Astrocyte (in vitro differentiated cells and primary cell): ENCODE results near the gene THADA. TPM values are rescaled to one million over a fixed set of nuclear protein-coding genes. Genes with fewer than 3 reads are reported as not detected.

Source experiments
- DNase-seq: peaks from one replicate; pipeline ENCODE4 v3.0.0-alpha.2; 2010; ENCODE audit warnings: low read depth
- FAIRE-seq: peaks from 2 replicates; lab custom pipeline; 2011; peaks lifted over from hg19 to GRCh38; lab: Jason Lieb, UNC
- H2AFZ ChIP-seq: 2 replicates; pipeline ENCODE4 v1.6.0; 2012; ENCODE audit warnings: low read depth, low read length, inconsistent platforms
- H3K27ac ChIP-seq: 2 replicates; pipeline ENCODE4 v1.5.1; 2011; ENCODE audit warnings: low read depth, low read length, inconsistent platforms
- H3K27me3 ChIP-seq: 2 replicates; pipeline ENCODE4 v1.6.0; 2011; ENCODE audit warnings: low read length, inconsistent platforms; ENCODE audit not compliant: insufficient read depth
- H3K36me3 ChIP-seq: 2 replicates; pipeline ENCODE4 v1.5.1; 2011; ENCODE audit warnings: low read length, inconsistent platforms; ENCODE audit not compliant: insufficient read depth
- H3K4me1 ChIP-seq: 2 replicates; pipeline ENCODE4 v1.5.1; 2011; ENCODE audit warnings: low read length, inconsistent platforms; ENCODE audit not compliant: insufficient read depth
- H3K4me2 ChIP-seq: 2 replicates; pipeline ENCODE4 v1.6.0; 2012; ENCODE audit warnings: low read length, inconsistent platforms
- H3K4me3 ChIP-seq: 2 replicates; pipeline ENCODE4 v1.5.1; 2011; ENCODE audit warnings: low read depth, mild to moderate bottlenecking, low read length, inconsistent platforms; ENCODE audit not compliant: insufficient read depth
- H3K79me2 ChIP-seq: 2 replicates; pipeline ENCODE4 v1.6.0; 2012; ENCODE audit warnings: mild to moderate bottlenecking, low read length, inconsistent platforms; ENCODE audit not compliant: insufficient read depth
- H3K9ac ChIP-seq: 2 replicates; pipeline ENCODE4 v1.6.0; 2012; ENCODE audit warnings: mild to moderate bottlenecking, low read length, inconsistent platforms
- H3K9me3 ChIP-seq: 2 replicates; pipeline ENCODE4 v1.5.1; 2012; ENCODE audit warnings: low read depth, mild to moderate bottlenecking, low read length, inconsistent platforms; ENCODE audit not compliant: insufficient read depth
- H4K20me1 ChIP-seq: 2 replicates; pipeline ENCODE4 v1.6.0; 2012; ENCODE audit warnings: low read length, inconsistent platforms; ENCODE audit not compliant: insufficient read depth
- H3K27ac Mint-ChIP-seq: one replicate; pipeline ENCODE4 v1.8.0; 2021; ENCODE audit warnings: mild to moderate bottlenecking, mixed read lengths; ENCODE audit not compliant: unreplicated experiment
- H3K27me3 Mint-ChIP-seq: one replicate; pipeline ENCODE4 v1.8.0; 2021; ENCODE audit warnings: low read depth, mixed read lengths; ENCODE audit not compliant: unreplicated experiment
- H3K36me3 Mint-ChIP-seq: one replicate; pipeline ENCODE4 v1.8.0; 2021; ENCODE audit warnings: low read depth, mixed read lengths; ENCODE audit not compliant: unreplicated experiment
- H3K4me1 Mint-ChIP-seq: one replicate; pipeline ENCODE4 v1.8.0; 2021; ENCODE audit warnings: low read depth, mixed read lengths; ENCODE audit not compliant: unreplicated experiment
- H3K4me3 Mint-ChIP-seq: one replicate; pipeline ENCODE4 v1.8.0; 2021; ENCODE audit warnings: mild to moderate bottlenecking, moderate library complexity, mixed read lengths; ENCODE audit not compliant: unreplicated experiment
- H3K9me3 Mint-ChIP-seq: one replicate; pipeline ENCODE4 v1.8.0; 2021; ENCODE audit warnings: mild to moderate bottlenecking, mixed read lengths; ENCODE audit not compliant: unreplicated experiment
- CTCF ChIP-seq: IDR thresholded peaks from 2 replicates; pipeline ENCODE4 v1.5.1; 2011; ENCODE audit warnings: low read depth, mild to moderate bottlenecking, inconsistent platforms, low read length, moderate library complexity; ENCODE audit not compliant: insufficient read depth
- EZH2 ChIP-seq: IDR thresholded peaks from 2 replicates; pipeline ENCODE4 v1.6.1; 2012; ENCODE audit warnings: mild to moderate bottlenecking, low read length, inconsistent platforms; ENCODE audit not compliant: insufficient read depth
- total RNA-seq: library from RNA; stranded (reverse); gene quantifications from 2 replicates; pipeline ENCODE4 v1.2.1, GENCODE V29; 2021

THADA gene
- total RNA-seq, 1 donor from 2014 or later: 16.2 TPM

GRCh38 chr2:43572244-43572643 is 23.6 kb downstream of the THADA start:
- Histone ChIP-seq H3K27me3 (no peaks in the 10 kb centered on the region), H3K79me2 (no peaks in the 10 kb centered on the region), H3K36me3 (peaks cover 58% of the 10 kb centered on the region), H3K9ac (no peak overlapping the region), H3K27ac (no peak overlapping the region), H3K4me1 (no peaks in the 10 kb centered on the region), H2AFZ (no peak overlapping the region), H3K4me3 (no peak overlapping the region), H3K9me3 (no peaks in the 10 kb centered on the region), H3K4me2 (no peak overlapping the region), H4K20me1 (no peaks in the 10 kb centered on the region)
- FAIRE-seq: no peak
- Mint-ChIP-seq H3K27me3 (no peaks in the 10 kb centered on the region), H3K4me1 (no peaks in the 10 kb centered on the region), H3K9me3 (no peaks in the 10 kb centered on the region), H3K4me3 (no peak overlapping the region), H3K27ac (no peak overlapping the region), H3K36me3 (peaks cover 10% of the 10 kb centered on the region)
- no peak for DNase-seq
- TF ChIP-seq EZH2 (no peak), CTCF (no peak)

DNA sequence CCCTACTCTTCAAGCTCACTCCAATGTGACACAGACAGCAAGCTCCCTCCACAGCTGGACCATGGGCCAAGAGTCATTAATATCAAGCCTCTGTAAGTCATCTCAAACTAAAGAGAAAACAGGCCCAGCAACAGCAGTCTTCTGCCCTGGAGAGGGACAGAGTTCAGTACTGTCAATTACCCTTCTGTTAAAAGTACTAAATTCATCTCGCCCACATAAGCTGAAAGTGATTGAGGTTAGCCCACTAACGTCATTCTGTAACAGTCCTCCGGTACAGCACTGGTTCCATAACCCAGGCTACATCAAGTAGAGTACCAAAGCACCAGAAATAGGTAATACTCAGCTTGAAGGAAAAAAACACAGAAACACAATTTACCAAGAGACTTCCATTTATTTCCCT is 25.9 kb downstream of the THADA start:
- Histone ChIP-seq H3K4me1 (no peaks in the 10 kb centered on the region), H3K4me2 (no peak overlapping the region), H3K9ac (no peak overlapping the region), H3K4me3 (no peak overlapping the region), H3K36me3 (peaks cover 43% of the 10 kb centered on the region), H3K27me3 (no peaks in the 10 kb centered on the region), H4K20me1 (no peaks in the 10 kb centered on the region), H2AFZ (no peak overlapping the region), H3K27ac (no peak overlapping the region), H3K9me3 (no peaks in the 10 kb centered on the region), H3K79me2 (no peaks in the 10 kb centered on the region)
- TF ChIP-seq EZH2 (no peak), CTCF (no peak)
- DNase-seq: no peak
- Mint-ChIP-seq H3K4me1 (no peaks in the 10 kb centered on the region), H3K27me3 (no peaks in the 10 kb centered on the region), H3K4me3 (no peak overlapping the region), H3K27ac (no peak overlapping the region), H3K9me3 (no peaks in the 10 kb centered on the region), H3K36me3 (peaks cover 8% of the 10 kb centered on the region)
- no peak for FAIRE-seq

GRCh38 chr2:43568228-43568627 is 27.6 kb downstream of the THADA start:
- TF ChIP-seq EZH2 (no peak), CTCF (no peak)
- Histone ChIP-seq H2AFZ (no peak overlapping the region), H3K79me2 (no peaks in the 10 kb centered on the region), H3K36me3 (peaks cover 30% of the 10 kb centered on the region), H3K4me1 (no peaks in the 10 kb centered on the region), H3K4me3 (no peak overlapping the region), H3K9me3 (no peaks in the 10 kb centered on the region), H3K9ac (no peak overlapping the region), H3K27ac (no peak overlapping the region), H3K4me2 (no peak overlapping the region), H4K20me1 (no peaks in the 10 kb centered on the region), H3K27me3 (no peaks in the 10 kb centered on the region)
- Mint-ChIP-seq H3K27ac (no peak overlapping the region), H3K36me3 (peaks cover 13% of the 10 kb centered on the region), H3K9me3 (no peaks in the 10 kb centered on the region), H3K27me3 (no peaks in the 10 kb centered on the region), H3K4me3 (no peak overlapping the region), H3K4me1 (peaks cover 2% of the 10 kb centered on the region)
- FAIRE-seq (no peak), DNase-seq (no peak)
